PFSK-1 (cell line): ENCODE measurements around the gene SUSD4.

Experiments used
- POLR2AphosphoS5 ChIP-seq: IDR thresholded peaks from 2 replicates; pipeline ENCODE4 v1.6.1; 2012; ENCODE audit warnings: low read depth, mild to moderate bottlenecking, control low read depth, low read length, moderate library complexity
- SIN3A ChIP-seq: IDR thresholded peaks from 2 replicates; pipeline ENCODE4 v1.6.1; 2012; ENCODE audit warnings: mild to moderate bottlenecking, low read length, moderate library complexity, borderline replicate concordance; ENCODE audit not compliant: insufficient read depth
- TAF1 ChIP-seq: IDR thresholded peaks from 2 replicates; pipeline ENCODE4 v1.6.1; 2012; ENCODE audit warnings: low read length, control low read depth, borderline replicate concordance; ENCODE audit not compliant: insufficient read depth
- TF ChIP-seq, protein P1 (sequence below), 2 experiments: IDR thresholded peaks; 2 replicates each; pipeline versions ENCODE4 v1.6.1 to v1.8.0; 2011 to 2012; ENCODE audit warnings: low read depth in 2 of 2, low read length in 2 of 2, control low read depth in 1 of 2, inconsistent platforms in 1 of 2, mild to moderate bottlenecking in 1 of 2, moderate library complexity in 1 of 2; ENCODE audit not compliant: insufficient read depth in 1 of 2

DNA sequence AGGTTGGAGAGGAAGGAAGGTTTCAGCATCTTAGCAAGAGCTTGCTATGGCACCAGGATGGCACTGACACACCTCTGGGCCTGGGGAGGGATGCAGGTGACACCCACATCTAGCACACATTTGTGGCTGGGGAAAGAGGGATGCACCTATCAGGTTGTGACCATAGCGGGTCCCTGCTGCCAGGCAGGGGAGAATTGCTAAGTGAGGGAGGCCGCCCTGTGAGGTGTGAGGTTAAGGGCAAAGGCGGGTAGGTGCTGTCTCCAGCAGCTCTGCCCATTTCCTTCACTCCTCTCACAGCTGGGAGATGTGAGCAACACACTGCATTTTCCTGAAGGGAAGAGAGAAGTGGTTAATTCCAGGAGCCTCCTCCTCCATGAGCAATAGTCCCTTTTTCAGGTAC, 137.7 kb downstream of the SUSD4 start:
- TF ChIP-seq SIN3A (no peak), TAF1 (no peak), POLR2AphosphoS5 (no peak)
- TF ChIP-seq, protein P1, sequence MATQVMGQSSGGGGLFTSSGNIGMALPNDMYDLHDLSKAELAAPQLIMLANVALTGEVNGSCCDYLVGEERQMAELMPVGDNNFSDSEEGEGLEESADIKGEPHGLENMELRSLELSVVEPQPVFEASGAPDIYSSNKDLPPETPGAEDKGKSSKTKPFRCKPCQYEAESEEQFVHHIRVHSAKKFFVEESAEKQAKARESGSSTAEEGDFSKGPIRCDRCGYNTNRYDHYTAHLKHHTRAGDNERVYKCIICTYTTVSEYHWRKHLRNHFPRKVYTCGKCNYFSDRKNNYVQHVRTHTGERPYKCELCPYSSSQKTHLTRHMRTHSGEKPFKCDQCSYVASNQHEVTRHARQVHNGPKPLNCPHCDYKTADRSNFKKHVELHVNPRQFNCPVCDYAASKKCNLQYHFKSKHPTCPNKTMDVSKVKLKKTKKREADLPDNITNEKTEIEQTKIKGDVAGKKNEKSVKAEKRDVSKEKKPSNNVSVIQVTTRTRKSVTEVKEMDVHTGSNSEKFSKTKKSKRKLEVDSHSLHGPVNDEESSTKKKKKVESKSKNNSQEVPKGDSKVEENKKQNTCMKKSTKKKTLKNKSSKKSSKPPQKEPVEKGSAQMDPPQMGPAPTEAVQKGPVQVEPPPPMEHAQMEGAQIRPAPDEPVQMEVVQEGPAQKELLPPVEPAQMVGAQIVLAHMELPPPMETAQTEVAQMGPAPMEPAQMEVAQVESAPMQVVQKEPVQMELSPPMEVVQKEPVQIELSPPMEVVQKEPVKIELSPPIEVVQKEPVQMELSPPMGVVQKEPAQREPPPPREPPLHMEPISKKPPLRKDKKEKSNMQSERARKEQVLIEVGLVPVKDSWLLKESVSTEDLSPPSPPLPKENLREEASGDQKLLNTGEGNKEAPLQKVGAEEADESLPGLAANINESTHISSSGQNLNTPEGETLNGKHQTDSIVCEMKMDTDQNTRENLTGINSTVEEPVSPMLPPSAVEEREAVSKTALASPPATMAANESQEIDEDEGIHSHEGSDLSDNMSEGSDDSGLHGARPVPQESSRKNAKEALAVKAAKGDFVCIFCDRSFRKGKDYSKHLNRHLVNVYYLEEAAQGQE (IDR thresholded peaks at IDR 0.05; ENCODE audit: insufficient read depth in 1 of 2, low read depth in 2 of 2, low read length in 2 of 2) = no peak
